ENCODE measurements around the gene LCE3D.
"Not testable (repeated sequence)": the region's sequence is repeated elsewhere in the genome, so short reads cannot be mapped to it uniquely, and the experiment has no call there.

The LCE3D gene

GRCh38 chr1:152565535-152566215, 14.6 kb downstream of the LCE3D start:
- no peak for DNase-seq (ENCODE audit: low read depth)
- TF ChIP-seq, protein P1, sequence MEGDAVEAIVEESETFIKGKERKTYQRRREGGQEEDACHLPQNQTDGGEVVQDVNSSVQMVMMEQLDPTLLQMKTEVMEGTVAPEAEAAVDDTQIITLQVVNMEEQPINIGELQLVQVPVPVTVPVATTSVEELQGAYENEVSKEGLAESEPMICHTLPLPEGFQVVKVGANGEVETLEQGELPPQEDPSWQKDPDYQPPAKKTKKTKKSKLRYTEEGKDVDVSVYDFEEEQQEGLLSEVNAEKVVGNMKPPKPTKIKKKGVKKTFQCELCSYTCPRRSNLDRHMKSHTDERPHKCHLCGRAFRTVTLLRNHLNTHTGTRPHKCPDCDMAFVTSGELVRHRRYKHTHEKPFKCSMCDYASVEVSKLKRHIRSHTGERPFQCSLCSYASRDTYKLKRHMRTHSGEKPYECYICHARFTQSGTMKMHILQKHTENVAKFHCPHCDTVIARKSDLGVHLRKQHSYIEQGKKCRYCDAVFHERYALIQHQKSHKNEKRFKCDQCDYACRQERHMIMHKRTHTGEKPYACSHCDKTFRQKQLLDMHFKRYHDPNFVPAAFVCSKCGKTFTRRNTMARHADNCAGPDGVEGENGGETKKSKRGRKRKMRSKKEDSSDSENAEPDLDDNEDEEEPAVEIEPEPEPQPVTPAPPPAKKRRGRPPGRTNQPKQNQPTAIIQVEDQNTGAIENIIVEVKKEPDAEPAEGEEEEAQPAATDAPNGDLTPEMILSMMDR (IDR thresholded peaks at IDR 0.05; ENCODE audit: insufficient read depth, low read depth, low read length, missing control alignments): no peak
- H3K4me3 ChIP-seq (ENCODE audit: low read depth, low read length): no peak overlapping the region

DNA sequence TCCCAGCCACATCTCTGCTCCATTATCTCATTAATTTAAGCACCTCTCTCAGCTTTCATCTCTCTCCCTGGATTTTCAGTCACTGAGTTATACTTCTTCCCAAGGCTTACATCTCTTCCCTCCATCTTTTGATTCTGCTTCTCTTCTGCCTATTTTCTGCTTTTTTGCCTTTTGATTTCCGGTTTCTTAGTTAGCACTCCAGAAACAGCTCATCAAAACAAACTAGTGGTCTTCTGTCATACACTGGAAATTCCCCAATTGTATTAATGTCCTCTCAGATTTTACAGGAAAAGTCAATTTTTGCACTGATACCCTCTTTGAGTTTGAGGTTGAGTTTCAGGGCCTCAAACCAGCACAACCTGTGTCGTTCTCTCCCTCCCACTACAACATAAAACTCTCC, 15.2 kb downstream of the LCE3D start:
- DNase-seq (ENCODE audit: low read depth): peak; percentile 16
- H3K4me3 ChIP-seq (ENCODE audit: low read depth, low read length): no peak overlapping the region
- TF ChIP-seq, protein P1 (IDR thresholded peaks at IDR 0.05; ENCODE audit: insufficient read depth, low read depth, low read length, missing control alignments): no peak

GRCh38 chr1:152548358-152548757, 32.0 kb downstream of the LCE3D start:
- not testable (repeated sequence) for H3K4me3 ChIP-seq (ENCODE audit: low read depth, low read length); DNase-seq (ENCODE audit: low read depth)

- no peak overlapping the region for H3K4me3 ChIP-seq (ENCODE audit: low read depth, low read length)
- DNase-seq (ENCODE audit: low read depth): no peak
- TF ChIP-seq, protein P1 (IDR thresholded peaks at IDR 0.05; ENCODE audit: insufficient read depth, low read depth, low read length, missing control alignments): no peak
Measured at GRCh38 chr1:152546704-152547103, 33.6 kb downstream of the LCE3D start.

- TF ChIP-seq, protein P1 (IDR thresholded peaks at IDR 0.05; ENCODE audit: insufficient read depth, low read depth, low read length, missing control alignments): peak; percentile 49
- DNase-seq (ENCODE audit: low read depth): peak; percentile 9
- no peak overlapping the region for H3K4me3 ChIP-seq (ENCODE audit: low read depth, low read length)
Measured at GRCh38 chr1:152543820-152544219, 36.5 kb downstream of the LCE3D start.

GRCh38 chr1:152539901-152540300, 40.4 kb downstream of the LCE3D start:
- TF ChIP-seq, protein P1 (IDR thresholded peaks at IDR 0.05; ENCODE audit: insufficient read depth, low read depth, low read length, missing control alignments): no peak
- H3K4me3 ChIP-seq (ENCODE audit: low read depth, low read length): no peak overlapping the region
- DNase-seq (ENCODE audit: low read depth): no peak

DNA sequence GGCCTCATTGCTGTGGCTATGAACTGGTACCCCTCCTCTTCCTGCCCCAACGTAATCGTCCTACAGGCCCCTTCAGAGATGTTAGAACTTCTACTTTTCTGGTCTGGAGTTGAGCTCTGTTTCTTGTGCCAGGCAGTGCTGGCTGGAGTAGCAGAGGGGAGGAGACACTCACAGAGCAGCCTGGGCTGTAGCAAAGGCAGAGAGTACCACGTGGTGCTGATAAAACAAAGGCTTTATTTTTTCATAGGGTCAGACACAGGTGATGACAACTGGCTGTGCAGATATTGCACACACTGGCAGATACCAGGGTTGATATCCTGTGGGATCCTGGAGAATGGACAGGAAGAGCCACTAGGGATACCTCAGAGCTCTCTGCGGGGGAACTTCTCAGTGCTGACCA, 42.8 kb downstream of the LCE3D start:
- no peak for DNase-seq (ENCODE audit: low read depth)
- TF ChIP-seq, protein P1 (IDR thresholded peaks at IDR 0.05; ENCODE audit: insufficient read depth, low read depth, low read length, missing control alignments): no peak

More for the DNA sequence above, 42.8 kb downstream of the LCE3D start:
- no peak overlapping the region for H3K4me3 ChIP-seq (ENCODE audit: low read depth, low read length)
